ENCODE measurements around the gene PPP2R2D.
A peak's percentile ranks its signal among the peaks of the same experiment; 100 is the strongest.
"Not testable (repeated sequence)": the region's sequence is repeated elsewhere in the genome, so short reads cannot be mapped to it uniquely, and the experiment has no call there.

The PPP2R2D gene

DNA sequence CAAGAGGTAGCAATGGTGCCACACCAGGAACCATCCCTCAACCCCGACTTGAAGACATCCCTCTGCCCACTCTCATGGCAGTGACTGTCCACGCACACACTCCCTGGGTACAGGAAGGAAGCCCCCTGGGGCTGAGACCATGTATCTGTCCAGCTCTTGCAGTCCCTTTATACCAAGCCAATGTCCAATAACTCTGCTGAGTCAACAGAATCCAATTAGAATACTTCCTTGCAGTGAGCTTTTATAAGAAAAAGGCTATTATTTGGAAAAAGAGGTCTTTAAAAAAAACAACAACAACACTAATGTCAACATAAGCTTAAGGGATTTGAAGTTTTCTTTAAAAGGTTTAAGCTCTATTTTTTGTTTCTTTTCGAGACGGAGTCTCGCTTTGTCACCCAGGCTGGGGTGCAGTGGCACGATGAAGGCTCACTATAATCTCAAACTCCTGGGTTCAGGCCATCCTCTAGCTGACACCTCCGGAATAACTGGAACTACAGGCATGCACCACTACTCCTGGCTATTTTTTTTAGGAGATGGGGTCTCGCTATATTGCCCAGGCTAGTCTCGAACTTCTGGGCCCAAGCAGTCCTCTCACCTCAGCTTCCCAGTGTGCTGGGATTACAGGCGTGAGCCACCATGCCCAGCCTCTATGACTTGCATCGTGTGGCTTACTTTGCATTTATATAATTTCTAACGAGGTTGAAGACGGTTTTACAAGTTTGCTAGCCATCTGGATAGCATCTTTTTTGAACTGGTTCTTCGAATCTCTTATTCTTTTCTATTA lies 73.4 kb downstream of the PPP2R2D start:
- no peak for FAIRE-seq
- DNase-seq (ENCODE audit: low spot score) = no peak

DNA sequence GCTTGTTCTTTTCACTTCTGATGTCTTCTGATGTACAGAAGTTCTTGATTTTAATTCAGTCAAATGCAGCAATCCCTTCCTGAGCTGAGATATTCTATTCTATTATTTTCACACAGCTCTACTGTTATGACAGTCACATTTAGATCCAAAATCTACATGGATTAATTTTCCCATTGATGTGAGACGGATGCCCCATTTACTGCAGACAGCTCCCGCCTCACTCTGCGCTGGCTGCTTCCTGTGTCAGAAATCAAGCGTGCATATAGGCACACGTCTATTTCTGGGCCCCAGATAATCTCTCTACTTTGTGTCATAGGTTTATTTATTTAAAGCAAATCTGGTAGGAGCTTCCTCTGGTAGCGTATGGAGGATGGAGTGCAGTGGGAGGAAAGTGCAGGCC lies 74.2 kb downstream of the PPP2R2D start:
- no peak for DNase-seq (ENCODE audit: low spot score)
- no peak for FAIRE-seq

DNA sequence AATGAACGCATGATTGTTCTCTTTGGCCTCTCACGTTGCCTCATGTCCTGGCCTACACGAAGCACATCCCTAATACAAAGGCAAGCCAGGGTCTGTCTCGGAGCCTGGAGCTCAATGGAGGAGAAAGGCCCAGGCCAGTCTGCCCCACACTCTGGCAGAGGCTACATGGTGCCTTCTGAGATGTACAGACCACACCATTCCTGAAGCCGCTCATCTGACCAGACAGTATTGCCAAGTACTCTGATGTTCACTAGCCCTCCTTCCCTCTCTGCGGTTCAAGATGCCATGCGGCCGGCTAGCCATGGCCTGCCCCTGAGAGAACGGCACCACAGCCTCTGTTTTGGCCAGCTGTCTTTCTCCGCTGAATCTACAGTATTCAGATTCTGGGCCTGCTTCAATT lies 75.0 kb downstream of the PPP2R2D start:
- no peak for FAIRE-seq
- DNase-seq (ENCODE audit: low spot score) = no peak

DNA sequence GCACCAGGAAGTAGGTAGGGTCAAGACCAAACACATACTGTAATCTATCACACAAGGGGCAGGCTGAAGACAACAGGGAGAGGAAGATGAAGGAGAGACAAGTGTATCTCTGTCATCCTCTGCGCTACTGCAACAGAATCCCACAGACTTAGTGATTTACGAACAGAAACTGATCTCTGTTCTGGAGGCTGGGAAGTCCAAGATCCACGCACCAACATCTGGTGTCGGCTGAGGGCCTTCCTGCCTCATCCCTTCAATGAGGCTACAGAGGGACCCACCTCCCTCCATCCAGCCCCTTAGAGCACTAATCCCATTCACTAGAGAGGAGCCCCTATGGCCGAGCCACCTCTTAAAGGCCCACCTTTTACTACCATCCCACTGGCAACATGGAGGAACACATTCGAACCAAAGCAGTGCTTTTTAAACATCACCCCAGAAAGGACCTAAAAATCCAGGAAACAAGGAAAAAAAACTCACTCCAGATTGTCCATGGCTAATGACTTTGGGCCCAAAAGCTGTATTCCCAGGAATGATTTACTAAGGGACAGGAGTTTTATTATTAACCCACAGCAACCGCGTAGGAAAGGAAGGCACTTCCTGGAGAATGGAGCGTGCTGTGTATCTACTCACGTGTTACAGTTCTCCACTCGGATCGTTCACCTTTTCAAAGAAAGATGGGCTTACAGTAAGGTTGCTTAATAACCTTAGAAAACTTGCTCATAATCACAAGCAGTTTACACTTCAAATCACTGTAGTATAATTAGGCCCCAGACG lies 76.7 kb downstream of the PPP2R2D start:
- FAIRE-seq = no peak
- DNase-seq (ENCODE audit: low spot score) = no peak

DNA sequence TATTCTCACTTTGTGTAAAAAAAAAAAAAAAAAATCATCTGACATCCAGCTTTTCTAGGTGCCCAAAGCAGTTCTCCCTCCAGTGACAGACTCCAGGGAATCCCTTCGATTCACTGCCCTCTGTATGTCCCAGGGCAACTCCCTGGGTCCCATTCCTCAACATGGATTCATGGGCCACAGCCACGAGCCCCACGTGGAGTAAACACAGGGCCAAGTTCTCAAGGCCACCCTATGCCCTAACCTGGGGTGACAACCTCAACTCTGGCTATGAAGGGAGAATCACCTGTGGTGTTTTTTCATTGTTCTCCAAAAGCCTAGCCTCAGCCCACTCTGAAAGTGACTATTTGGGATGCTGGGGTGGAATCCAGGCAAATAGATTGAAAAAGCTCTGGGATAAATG lies 77.6 kb downstream of the PPP2R2D start:
- DNase-seq (ENCODE audit: low spot score) (no peak), FAIRE-seq (no peak)

DNA sequence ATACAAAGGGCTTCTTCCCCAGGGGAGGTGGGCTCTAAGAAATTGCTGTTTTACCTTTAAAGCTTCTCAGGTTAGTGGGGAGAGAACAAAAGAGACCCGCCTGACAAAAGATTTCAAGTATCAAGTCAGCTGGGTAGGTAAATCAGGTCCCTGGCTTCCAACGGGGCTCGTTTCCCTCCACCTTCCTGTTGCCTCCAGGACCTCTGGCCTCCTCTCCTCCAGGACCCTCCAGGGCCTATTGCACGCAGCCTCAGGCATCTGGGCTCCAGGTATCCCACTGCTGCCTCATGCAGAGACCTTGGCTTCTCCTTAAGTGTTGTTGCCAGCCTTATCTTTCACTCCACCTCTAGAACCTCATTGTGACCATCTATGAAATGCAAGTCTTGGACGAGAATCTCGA lies 78.0 kb downstream of the PPP2R2D start:
- DNase-seq (ENCODE audit: low spot score) = no peak
- no peak for FAIRE-seq

DNA sequence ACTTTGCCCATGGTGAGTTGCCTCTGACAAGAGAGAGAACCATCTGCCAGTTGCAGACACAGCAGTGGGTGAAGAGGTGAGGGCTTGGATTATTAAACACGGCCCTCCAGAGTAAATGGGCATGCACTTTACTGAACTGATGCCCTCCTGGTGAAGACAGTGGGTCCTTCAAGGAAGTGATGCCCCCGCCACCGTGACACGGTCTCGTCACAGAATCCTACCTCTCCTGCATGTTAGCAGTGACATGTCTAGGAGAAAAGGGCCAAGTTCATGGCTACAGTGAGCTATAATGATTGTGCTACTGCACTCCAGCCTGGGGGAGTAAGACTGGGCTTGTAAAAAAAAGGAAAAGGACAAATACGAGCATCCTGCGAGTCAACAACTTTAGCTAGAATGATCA lies 78.5 kb downstream of the PPP2R2D start:
- DNase-seq (ENCODE audit: low spot score) (no peak), FAIRE-seq (no peak)

DNA sequence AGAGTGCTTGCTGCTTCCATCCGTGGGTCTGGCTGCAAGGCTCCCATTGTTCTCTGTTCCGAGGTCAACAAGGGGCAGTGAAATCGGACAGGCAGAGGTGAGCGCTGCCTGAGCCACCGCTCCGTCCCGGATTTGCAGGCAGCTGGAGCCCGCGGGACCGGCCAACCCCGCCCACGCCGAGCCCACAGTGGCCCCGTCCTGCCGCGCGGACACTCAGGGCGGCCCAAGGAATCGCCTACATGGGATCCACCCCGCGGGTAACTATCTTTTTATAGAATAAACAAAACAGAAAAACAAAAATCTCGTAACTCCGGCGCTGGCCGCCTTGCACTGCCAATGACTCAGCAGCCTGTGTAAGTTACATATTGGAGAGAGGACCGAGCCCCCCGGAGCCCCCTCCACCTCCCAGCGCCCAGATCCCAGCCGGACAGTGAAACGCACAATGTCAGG lies 79.0 kb downstream of the PPP2R2D start:
- no peak for FAIRE-seq
- no peak for DNase-seq (ENCODE audit: low spot score)

DNA sequence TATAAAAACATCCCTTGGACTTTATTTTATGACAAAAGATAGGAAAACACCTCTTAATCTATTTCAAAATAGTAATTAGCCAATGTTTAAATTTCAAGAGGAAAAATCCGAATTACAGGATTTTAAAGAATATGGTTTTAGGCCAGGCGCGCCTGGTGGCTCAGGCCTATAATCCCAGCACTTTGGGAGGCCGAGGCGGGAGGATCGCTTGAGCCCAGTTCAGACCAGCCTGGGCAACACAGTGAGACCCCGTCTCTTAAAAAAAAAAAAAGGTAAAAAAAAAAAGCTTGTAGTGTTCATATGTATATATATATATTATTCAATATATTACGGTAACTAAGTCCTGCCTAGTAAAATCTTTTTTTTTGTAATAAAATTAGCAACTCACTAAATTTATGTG lies 79.5 kb downstream of the PPP2R2D start:
- DNase-seq (ENCODE audit: low spot score) (no peak), FAIRE-seq (no peak)

DNA sequence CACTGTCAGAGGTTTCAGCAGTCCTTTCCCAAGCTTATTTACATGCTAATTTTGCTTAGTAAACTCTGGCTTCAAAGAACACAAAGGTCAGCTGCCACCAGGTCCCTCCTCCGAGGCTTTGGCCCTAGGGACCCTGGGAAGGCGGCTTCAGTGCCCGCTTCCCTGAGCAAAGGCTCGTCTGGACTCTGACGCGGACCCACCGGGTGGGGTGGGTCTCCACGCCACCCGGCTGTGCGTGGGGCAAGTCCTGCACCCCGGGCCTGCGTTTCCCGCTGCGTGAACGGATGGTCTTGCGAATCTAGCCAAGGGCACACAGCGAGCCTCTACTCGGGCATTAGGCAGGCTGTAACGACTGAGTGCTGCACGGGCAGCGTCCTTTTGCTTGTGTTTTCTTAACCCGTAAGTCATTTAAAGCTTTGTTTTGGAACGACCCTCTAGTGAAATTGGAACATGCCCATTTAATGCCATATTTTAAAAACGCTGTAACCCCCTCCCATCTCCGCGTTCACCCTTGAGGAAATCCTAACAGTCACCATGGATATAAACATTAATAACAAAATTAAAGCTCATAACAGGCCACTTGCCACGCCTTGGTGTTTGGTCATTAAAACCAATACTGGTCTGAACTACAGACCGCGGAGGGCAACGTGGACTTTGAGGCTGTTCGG lies 80.1 kb downstream of the PPP2R2D start:
- no peak for FAIRE-seq
- DNase-seq (ENCODE audit: low spot score) = no peak

DNA sequence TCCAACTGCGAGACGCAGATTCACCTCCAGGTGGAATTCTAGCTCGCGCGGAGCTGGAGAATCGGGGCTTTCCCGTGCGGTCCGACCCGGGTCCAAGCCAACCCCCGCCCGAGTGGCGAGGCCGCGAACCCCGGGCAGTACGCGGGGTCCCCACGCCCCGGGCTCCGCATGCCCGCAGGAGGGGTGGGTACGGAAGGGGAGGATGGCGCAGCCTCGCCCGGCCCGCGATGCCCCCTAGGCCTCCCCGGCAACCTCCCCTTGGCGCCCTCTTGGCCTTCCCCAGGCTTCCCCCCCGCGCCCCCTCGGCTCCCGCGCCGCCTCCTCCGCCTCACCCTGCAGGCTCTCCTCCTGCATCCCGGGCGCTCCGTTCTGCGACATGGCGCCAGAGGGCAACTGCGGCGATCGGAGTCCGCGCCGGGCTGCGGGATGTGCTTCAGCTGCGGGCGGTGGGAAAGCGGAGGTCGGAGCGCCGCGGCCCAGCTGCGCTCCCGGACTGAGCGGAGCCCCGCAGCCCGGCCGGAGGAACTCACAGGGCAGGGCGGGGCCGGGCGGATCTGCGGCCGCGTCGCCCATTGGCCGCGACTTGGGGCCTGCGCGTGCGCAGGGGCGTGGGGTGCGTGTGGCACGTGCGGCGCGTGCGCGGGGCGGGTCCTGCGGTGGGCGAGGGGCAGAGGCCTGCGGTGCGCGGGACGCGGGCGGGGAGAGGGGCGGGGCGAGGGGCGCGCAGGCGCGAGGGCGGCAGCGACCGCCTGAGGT lies 80.8 kb downstream of the PPP2R2D start, which contains the start of gene BNIP3:
Gene BNIP3 (minus strand): TSS at position 495 of the 756 bp plus-strand sequence. CDS start 117 bp downstream, at position 378.
- DNase-seq (ENCODE audit: low spot score) = peak; percentile 96
- FAIRE-seq = peak; percentile 30

DNA sequence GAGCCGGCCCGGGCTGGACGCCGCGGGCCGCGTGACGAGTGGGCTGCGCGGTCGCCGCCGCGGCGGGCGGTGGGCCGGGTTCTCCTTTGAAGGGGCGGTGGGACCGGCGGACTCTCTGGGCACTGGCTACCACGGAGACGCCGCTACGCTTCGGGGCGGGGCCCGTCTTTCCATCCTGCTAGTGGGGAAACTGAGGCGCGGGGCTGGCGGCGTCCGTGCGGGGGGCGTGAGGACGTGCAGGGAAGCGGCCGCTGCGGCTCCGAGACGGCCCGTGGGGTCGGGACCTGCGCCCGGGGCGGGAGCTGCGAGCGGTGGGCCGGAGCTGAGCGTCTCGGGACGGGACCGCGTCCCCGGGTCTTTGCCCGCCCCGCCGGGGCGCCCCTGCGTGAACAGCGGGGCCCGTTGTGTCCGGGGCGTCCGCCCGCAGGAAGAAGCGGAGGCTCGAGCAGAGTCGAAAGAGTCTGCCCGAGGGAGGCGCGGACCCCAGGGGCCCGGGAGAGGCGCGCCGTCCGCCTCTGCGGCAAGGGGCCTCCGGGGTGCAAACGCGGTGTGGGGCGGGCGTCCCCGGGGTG lies 81.5 kb downstream of the PPP2R2D start:
- DNase-seq (ENCODE audit: low spot score) = peak; percentile 29
- FAIRE-seq = no peak

DNA sequence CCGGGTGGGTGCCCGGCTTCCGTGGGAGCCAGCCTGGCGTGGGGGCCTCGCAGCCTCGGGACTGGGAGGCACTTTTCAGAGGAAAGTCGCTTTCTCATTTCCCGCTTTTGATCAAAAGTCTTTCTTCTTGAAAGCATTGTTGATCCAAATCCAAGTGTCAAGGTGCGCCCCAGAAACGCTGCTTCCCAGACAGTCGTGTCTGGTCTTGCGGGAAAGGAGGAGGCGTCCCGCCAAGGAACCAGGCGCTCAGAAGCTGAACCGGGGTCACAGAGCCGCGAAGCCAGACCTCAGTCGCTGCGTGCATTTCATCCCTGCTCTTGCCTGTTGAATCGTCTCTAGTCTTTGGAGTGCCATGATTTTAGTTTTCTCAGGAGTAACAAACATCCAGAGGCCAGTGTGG lies 82.0 kb downstream of the PPP2R2D start:
- FAIRE-seq (no peak), DNase-seq (ENCODE audit: low spot score) (no peak)

DNA sequence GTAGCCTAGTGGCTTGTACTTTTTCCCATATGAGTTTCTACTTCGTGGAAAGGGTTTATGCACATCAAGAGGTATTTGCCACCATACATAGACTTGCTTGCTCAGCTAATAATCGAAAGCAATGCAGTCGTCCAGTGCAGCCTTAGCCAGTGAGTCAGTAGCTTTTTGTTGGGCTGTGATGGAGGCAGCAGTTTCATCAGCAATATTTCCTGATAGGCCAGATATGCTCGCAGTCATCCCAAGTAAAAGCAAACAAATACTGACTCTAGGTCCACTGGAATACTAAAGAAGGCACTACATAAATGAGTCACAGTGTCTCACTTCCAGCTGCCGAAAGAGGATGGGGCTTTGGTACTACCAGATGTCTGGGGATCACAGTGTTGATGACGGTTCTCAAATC lies 83.0 kb downstream of the PPP2R2D start:
- FAIRE-seq = no peak

DNA sequence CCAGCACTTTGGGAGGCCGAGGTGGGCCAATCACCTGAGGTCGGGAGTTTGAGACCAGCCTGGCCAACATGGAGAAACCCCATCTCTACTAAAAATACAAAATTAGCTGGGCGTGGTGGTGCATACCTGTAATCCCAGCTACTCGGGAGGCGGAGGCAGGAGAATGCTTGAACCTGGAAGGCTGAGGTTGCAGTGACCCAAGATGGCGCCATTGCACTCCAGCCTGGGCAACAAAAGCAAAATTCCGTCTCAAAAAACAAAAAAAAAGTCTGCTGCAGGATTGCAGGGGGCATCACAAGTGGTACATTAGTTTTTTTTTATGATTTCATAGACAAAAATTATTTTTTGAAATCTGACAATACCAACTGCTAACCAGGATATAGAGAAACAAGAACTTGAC lies 86.0 kb downstream of the PPP2R2D start:
- FAIRE-seq = not testable (repeated sequence)

More for the DNA sequence above, 83.0 kb downstream of the PPP2R2D start:
- DNase-seq (ENCODE audit: low spot score) = peak; percentile 20

DNA sequence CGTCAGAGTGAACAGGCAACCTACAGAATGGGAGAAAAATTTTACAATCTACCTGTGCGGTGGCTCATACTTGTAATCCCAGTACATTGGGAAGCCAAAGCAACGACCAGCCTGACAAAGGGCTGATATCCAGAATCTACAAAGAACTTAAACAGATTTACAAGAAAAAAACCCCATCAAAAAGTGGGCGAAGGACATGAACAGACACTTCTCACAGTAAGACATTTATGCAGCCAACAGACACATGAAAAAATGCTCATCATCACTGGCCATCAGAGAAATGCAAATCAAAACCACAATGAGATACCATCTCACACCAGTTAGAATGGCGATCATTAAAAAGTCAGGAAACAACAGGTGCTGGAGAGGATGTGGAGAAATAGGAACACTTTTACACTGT lies 86.5 kb downstream of the PPP2R2D start:
- not testable (repeated sequence) for FAIRE-seq; DNase-seq (ENCODE audit: low spot score)

More for the DNA sequence above, 86.0 kb downstream of the PPP2R2D start:
- DNase-seq (ENCODE audit: low spot score) = not testable (repeated sequence)

DNA sequence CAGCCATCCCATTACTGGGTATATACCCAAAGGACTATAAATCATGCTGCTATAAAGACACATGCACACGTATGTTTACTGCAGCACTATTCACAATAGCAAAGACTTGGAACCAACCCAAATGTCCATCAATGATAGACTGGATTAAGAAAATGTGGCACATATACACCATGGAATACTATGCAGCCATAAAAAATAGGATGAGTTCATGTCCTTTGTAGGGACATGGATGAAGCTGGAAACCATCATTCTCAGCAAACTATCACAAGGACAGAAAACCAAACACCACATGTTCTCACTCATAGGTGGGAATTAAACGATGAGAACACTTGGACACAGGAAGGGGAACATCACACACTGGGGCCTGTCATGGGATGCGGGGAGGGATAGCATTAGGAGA lies 87.0 kb downstream of the PPP2R2D start:
- not testable (repeated sequence) for FAIRE-seq; DNase-seq (ENCODE audit: low spot score)

DNA sequence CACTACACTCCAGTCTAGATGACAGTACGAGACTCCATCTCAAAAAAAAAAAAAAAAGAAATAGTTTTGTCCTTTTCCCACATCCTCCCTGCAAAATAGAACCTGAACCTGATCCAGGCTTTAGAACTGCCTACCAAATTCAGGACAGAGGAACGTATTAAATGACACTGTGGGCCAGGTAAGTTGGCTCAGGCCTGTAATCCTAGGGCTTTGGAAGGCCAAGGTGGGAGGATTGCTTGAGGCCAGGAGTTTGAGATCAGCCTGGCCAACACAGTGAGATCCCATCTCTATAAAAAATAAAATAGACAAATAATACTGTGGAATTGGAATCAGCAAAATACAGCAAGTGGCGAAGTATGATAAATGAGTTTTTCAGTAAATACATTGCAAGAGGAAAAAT lies 90.9 kb downstream of the PPP2R2D start:
- no peak for FAIRE-seq
- no peak for DNase-seq (ENCODE audit: low spot score)

DNA sequence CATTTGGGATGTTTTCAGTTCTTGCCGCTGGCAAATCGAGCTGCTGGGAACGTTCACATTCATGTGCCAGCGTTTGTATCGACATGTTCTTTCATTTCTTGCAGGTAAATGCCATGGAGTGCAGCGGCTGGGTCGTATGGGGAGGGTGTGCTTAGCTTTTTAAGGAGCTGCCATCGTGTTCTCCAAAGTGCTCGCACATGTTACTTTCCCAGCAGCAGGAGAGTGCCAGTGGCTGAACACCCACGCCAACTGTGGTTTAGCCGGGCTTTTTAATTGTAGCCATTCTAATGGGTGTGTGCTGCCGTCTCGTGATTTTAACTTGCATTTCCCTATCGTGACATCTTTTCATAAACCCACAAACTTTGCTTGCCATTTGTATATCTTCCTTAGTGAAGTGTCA lies 92.5 kb downstream of the PPP2R2D start:
- DNase-seq (ENCODE audit: low spot score) (no peak), FAIRE-seq (no peak)

DNA sequence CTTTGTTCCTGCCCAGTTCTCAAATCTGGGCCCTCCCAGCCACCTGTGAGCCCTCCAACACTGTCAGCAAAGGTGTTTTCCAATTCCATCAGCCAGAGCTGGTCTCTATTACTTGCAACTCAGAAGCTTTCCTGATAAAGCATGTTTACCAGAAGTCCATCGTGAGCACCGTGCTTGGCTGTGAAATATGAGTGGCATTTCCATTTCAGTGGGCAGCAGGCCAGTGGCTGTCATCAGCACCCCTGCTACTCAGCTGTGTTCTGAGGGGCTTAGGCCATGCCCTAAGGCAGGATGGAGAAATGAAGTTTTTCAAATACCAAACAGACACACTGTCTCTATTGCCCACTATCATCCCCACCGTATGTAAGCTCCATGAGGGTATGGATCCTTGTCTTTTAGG lies 93.6 kb downstream of the PPP2R2D start:
- DNase-seq (ENCODE audit: low spot score) (no peak), FAIRE-seq (no peak)
